HCEC 1CT (cell line): Measurements from ENCODE around the gene ASS1.
"Not testable (repeated sequence)": the region's sequence is repeated elsewhere in the genome, so short reads cannot be mapped to it uniquely, and the experiment has no call there.

Experiments used
- DNase-seq: peaks from one replicate; pipeline ENCODE4 v3.0.0-alpha.2; 2017

ASS1 gene

DNA sequence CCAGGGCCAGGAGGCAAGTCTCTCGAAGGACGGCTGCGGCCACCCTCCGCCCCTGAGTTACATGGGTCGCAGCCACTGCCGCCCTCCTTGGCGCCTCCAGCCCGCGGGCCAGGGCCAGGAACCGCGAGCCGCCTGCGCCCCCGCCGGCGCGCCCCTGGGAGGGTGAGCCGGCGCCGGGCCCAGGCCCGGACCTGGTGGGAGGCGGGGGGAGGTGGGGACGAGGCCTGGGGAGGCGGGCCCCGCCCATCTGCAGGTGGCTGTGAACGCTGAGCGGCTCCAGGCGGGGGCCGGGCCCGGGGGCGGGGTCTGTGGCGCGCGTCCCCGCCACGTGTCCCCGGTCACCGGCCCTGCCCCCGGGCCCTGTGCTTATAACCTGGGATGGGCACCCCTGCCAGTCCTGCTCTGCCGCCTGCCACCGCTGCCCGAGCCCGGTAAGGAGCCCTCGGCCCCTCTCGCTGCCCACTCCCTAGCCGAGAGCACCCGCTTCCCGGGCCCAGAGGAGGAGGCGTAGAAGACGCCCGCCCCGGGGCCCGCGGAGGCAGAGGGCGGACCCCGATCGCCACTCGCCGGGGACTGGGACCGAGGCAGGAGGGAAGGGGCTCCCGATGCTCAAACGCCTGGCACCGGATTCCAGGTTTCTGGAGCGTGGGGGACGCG lies at the start of gene ASS1:
Gene ASS1, plus strand, starts transcription at position 397 of the 657 bp plus-strand sequence. CDS start 7,268 bp downstream, outside the sequence.
- DNase-seq: no peak

DNA sequence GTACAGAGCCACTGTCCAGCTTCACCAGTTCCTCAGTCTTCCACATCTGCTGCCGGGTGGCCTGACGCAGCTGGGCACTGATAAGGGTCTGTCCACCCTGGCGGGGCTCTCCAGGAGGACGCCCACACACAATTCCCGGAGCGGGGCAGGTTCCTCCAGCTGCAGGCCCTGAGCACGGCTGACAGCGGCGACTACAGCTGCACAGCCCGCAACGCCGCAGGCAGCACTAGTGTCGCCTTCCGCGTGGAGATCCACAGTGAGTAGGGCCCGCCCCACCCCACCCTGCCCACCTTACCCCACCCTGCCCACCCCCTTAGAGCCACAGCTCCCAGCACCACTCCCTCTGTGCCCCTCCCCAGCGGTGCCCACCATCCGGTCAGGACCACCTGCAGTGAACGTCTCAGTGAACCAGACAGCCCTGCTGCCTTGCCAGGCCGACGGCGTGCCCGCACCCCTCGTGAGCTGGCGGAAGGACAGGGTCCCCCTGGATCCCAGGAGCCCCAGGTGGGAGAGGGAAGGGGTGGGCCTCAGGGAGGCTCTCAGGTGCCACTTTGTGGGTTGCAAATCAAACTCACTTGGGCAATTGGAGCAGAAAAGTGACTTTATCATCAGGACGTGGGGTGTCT lies 48.8 kb upstream of the ASS1 start:
- DNase-seq: no peak

DNA sequence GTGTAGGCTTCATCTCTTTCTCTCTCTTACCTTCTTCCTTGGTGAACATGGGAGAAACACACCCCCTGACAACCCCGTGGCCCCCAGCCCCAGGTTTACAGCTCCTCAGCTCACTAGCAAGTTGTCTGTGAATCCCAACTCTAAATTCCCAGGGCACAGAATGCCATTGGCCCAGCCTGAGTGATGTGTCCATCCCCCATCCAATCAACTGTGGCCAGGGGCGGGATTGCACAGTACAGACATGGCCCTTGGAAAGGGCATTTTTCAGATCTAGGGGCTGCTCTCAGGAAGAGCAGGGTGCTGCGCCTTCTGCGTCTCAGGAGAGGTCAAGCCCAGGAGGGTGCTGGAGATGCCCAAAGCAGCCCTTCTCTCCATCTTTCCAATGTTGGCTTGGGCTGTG lies 48.2 kb upstream of the ASS1 start:
- DNase-seq: no peak

DNA sequence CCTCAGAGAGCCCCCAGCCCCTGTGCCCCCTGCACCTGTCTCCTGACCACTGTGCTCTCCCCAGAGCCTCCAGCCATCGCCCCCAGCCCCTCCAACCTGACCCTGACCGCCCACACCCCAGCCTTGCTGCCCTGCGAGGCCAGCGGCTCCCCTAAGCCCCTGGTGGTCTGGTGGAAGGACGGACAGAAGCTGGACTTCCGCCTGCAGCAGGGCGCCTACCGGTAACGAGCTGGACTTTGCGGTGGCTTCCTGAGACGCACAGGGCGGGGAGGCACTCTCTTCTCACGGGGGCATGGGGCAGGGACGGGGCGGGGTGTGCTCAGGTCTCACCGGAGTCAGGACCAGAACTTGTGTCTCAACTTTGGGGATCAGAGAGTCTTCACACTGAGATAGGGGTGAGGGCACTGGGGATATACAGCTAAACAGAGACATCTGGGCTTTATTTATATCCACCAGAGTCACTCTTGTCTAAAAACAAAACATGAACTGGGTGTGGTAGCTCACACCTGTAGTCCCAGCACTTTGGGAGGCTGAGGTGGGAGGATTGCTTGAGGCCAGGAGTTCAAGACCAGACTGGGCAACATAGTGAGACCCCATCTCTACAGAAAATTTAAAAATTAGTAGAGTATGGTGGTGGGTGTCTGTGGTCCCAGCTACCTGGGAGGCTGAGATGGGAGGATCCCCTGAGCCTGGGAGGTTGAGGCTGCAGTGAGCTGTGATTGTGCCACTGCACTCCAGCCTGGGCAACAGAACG lies 46.1 kb upstream of the ASS1 start:
- DNase-seq: no peak

DNA sequence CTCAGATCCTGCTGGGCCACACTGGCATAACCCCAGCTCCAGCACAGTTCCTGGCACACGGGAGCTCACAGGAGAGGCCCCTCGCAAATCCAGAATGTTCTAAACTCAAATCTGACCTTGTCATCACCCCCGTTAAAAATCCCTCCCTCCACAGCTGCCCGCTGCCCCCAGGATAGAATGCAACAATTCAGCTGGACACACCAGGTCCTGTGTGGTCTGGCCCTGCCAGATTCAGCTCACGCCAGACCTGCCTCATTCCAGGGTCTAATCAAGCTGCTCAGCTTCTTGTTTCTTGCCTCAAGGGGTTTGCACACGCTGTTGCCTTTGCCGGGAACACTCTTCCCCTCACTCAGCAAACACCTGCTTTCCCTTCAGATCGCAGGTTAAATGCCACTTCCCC lies 45.0 kb upstream of the ASS1 start:
- DNase-seq: no peak

DNA sequence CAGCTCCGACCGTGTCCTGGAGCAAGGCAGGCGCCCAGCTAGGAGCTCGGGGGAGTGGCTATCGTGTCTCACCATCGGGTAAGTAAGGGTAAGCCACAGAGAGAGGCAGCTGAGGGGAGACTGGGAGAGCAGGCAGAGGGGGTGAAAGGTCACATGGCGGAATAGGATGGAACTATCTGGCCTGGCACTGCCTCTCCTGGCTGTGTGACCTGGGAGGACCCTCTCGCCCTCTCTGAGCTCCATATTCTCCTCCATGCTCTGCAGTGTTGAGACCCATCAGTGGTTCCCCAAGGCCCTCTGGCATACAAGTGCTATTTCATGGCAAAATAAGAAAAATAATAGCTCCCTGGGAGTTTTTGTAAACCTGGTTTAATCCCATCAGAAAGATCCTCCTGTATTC lies 43.9 kb upstream of the ASS1 start:
- DNase-seq: no peak

DNA sequence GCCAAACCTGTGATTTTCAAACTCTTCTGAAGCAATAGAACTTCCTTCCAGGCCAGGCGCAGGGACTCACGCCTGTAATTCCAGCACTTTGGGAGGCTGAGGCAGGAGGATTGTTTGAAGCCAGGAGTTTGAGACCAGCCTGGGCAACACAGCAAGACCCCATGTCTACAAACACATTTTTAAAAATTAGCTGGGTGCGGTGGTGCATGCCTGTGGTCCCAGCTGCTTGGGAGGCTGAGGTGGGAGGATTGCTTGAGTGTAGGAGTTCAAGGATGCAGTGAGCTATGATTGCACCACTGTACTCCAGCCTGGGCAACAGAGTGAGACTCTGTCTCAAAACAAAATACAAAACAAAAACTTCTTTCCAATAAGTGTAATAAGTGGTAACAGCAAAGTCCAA lies 43.0 kb upstream of the ASS1 start:
- DNase-seq: not testable (repeated sequence)

DNA sequence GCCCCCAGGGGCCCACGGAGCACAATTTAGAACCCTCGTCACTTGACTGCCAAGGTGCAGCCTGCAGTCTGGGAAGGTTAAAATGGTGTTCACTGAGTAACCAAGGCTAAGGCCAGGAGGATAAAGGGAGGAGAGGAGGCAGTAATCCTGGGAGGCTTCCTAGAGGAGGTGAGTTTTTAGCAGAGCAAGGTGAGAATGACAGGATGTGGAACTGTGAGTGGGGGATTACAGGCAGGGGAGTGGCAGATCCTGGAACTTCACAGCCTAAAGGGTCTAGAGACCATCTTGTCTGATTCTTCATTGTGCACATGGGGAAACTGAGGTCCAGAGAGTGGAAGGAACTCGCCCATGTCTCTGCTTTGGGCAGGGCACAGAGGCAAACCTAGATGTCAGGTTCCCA lies 42.5 kb upstream of the ASS1 start:
- DNase-seq: no peak

DNA sequence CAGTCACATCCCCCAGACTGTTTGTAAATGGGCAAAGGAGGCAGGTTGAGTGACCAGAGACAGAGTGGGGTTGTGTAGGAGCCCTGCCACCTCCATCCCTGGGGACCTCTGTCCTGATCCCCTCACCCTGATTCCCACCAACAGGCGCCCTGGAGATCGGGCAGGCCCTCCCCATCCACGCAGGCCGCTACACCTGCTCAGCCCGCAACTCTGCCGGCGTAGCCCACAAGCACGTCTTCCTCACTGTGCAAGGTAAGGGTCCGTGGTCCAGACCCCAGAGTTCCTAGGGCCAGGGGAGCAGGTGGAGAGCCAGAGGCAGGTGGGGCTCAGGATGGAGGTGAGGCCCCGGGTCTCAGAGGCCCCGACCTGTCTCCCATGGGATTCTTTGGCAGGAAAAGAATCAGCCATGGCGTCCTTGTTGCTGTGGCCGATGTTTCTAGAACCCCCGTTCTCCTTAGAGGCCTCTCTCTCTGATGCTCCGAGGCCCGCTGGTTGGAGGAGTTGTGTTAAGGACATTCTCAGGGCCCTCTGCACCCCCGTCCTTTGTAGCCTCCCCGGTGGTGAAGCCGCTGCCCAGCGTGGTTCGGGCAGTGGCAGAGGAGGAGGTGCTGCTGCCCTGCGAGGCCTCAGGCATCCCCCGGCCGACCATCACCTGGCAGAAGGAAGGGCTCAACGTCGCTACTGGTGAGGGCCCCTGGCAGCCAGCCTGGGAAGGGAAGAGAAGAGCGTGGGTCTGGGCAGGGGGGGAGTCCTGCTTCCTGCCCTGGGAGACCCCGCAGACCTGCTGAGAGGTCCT lies 41.9 kb upstream of the ASS1 start:
- DNase-seq: no peak

DNA sequence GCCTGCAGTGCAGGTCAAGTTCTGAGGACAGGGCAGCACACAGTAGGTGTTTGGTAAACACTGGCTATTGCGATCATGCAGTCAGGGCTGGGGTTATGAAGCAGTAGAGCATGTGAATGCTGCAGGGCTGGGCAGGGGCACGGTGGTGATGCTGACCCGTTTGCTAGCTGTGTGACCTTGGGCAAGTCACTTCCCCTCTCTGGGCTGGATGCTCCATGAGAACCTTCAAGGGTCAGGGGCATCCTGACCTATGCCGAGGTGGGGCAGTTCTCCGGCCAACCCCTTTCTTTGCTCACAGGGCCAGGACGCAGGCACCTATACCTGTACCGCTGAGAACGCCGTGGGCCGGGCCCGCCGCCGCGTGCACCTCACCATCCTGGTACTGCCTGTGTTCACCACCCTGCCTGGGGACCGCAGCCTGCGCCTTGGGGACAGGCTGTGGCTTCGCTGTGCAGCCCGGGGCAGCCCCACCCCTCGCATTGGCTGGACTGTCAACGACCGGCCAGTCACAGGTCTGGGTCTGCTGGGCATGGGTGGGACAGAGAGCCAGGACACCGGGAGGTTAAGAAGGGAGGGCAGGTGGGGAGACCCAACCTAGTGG lies 39.0 kb upstream of the ASS1 start:
- no peak for DNase-seq

DNA sequence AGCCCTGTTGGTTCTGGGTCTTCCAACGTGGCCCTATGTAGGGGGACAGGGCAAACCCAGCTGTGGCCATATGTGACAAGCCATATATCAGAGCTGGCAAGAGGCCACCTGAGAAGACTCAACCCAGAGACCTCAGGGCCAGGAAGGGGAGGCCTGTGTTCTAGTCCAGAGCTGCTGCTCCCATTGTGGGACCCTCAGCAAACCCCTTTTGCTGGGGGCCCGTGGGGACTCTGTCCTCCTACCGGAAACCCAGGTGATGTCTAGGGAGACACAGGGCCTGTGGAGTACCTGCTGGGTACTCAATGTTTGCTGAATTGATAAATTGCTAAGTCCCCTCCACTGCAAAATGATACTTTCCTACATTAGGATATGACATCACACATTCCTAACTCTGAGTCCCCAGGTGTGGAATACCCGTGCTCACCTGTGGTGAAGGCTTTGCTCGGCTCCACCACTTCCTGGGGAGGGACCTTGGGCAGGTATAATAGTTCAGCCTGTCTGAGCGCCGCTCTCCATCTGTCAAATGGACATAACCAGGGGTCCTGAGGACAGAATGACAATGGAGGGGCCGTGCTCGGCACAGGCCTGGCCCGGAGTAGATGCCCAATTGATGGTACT lies 38.4 kb upstream of the ASS1 start:
- DNase-seq: no peak

DNA sequence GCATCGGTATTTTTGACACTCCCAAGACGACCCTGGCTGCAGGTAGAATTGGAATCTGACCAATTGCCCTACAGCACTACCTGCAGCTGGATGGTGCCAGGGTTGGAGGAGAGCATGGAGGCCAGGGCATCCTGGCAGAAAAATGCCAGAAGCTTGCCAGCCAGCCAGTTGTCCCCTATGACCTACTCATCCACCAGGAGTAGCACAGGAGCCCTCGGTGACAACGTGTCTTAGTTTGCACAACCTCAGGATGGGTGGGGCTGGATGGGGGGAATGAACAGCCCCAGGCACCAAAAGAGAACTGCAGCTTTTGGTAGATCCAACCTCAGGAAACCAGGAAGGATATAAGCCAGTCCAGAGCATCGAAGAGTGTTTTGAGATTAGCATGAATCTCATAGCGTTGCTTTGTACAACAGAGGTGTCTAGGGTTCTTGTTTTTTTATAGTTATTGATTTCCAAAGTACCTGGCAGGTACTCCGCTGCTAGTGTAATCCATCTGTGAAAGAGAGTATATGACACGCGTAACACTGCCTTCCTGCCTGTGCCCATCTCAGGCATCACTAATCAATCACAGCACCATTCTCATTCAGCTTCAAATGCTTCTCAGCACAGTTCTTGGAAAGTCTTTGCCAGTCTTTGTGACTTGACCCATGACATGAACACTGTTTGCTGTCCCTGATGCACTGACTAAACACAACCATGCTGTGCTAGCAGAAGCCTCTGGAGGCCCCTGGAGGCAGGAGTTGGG lies 36.7 kb upstream of the ASS1 start:
- DNase-seq: no peak

DNA sequence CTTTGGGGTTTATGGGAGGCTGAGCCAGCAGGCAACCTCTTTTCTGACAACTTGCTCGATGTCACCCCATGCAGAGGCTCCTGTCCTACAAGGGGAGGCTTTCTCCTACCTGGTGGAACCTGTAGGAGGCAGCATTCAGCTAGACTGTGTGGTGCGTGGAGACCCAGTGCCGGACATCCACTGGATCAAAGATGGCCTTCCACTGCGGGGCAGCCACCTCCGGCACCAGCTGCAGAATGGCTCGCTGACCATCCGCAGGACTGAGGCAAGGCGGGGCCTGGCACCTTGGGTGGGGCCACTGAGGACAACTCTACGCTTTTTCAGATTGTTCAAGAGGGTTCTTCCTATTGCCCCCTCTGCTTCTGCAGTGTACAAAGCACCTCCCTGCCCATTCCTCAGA lies 36.1 kb upstream of the ASS1 start:
- no peak for DNase-seq

DNA sequence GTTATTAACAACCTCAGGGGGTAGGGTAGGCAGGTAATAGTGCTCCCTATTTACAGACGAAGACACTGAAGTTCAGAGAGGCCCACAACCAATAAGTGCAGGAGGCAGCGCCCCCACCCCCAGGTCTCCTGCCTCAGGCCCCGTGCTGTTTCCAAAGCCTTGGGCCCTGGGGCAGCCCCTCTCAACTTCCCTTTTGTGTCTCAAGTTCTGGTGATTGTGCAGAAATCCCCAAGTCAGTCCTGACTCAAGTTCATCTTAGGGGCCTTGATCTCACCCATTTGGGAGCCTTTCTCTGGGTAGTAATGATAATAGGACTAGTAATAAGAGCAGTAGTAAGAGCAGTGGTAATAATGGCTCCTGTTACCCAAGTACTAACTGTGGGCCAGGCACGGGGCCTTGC lies 35.5 kb upstream of the ASS1 start:
- no peak for DNase-seq

DNA sequence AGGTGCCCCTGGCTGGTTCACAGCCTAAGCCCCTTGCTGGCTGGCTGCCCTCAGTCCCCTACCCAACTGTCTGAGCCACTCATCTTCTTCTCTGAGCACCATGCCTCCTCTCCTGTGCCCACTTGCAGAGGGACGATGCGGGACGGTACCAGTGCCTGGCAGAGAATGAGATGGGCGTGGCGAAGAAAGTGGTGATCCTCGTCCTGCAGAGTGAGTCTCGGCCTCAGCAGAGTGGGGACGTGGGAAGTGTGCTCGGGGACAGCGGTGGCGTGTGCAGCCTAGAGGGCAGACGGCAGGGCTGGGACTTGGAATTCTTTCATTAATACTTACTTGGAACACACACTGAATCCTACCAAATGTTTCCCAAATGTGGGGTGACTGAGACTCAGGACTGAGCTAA lies 34.3 kb upstream of the ASS1 start:
- DNase-seq: no peak

DNA sequence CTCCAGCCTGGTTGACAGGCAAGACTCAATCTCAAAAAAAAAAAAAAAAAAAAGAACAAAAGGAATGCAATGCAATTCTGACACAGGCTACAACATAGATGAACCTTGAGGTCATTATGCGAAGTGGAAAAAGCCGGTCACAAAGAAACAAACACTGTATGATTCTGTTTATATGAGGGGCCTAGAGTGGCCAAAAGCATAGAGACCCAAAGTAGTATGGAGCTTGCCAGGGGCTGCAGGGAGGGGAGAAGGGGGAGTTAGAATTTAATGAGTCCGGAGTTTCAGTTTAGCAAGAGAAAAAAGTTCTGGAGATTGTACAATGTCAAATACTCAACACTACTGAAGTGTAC lies 33.2 kb upstream of the ASS1 start:
- DNase-seq: no peak

DNA sequence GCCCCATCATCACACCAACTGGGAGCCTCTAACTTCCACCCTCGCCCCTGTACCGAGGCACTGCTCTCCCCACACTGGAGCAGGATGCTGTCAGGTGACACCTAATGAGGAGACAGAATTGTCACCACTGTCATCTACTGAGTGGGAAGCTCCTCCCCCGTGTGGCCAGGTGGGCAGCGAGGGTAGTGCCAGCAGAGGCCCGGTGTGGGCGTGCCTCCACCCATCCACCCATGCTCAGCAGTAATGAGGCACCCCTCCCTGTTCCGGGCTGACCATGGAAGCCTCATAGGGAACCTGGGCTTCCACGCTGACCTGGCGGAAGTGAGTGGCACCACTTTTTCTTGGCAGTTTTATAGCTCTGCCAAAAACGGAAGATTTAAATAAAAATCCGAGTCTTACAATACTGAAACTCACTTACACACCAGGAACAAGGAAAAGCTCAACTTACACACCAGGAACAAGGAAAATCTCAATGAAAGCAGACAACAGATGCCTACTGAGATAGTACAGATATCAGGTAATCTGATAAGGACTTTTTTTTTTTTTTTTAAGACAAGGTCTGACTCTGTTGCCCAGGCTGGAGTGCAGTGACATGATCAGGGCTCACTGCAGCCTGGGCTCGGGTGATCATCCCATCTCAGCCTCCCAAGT lies 30.6 kb upstream of the ASS1 start:
- DNase-seq: no peak

DNA sequence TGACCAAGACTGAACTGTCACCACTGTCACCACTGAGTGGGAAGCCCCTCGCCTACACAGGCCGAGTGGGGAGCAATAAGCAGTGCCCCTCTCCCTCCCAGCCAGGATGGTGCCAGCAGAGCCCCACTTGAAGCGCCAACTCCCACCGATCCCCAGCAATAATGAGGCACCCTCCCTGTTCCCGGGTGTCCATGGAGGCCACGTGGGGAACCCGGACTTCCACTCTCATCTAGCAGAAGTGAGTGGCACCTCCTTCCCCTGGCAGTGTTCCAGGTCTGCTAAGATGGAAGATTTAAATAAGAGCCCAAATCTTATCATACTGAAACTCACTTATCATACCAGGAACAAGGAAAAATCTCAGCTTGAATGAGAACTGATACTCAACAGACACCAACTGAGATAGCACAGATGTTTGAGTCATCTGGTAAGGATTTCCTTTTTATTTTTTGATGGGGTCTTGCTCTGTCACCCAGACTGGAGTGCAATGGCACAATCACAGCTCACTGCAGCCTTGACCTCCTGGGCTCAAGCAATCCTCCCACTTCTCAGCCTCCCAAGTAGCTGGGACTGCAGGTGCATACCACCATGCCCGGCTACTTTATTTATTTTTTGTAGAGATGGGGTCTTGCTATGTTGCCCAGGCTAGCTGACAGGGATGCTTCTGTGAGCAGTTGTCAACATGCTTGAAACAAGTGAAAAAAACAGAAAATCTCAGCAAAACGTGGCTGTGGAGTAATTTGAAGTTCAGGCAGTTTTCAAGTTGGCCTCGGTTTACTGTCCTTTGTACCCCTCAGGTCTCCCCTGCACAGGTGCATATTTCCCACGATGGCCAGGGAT lies 29.6 kb upstream of the ASS1 start:
- no peak for DNase-seq

DNA sequence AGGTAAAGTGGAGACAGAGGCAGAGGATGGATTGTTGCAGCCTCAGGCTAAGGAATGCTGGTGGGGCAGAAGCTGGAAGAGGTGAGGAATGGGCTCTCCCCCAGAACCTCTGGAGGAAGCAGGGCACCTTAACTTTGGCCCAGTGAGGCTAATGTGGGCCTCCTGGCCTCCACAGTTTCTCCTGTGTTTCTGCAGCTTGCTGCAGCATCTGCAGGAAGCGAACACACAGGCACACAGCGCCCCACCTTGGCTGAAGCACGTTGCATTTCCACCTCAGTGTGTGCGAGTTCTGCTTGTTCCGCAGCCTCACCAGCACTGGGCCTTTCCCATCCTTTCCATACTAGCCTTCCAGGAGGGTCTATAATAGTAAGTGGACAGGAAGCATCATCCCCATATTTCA lies 27.2 kb upstream of the ASS1 start:
- DNase-seq: no peak

DNA sequence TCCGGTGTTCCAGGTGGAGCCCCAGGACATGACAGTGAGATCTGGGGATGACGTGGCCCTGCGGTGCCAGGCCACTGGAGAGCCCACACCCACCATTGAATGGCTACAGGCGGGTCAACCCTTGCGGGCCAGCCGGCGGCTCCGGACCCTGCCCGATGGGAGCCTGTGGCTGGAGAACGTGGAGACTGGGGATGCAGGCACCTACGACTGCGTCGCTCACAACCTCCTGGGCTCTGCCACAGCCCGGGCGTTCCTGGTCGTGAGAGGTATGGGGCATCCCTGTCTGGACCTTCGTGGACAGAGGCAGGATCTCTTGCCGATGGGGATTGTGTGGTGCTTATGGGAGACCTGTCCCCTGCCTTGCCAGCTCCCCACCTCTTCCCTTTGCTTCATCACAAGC lies 26.0 kb upstream of the ASS1 start:
- no peak for DNase-seq
